Body of pancreas (tissue), 4 donors: Measurements from ENCODE around the gene CLASP1.
A peak's percentile ranks its signal among the peaks of the same experiment; 100 is the strongest.

ENCODE experiments used
- POLR2A ChIP-seq, 3 donors: fragments of 450-650 bp; IDR thresholded peaks; one replicate each; pipeline ENCODE4 v1.6.1; 2016; ENCODE audit warnings: antibody characterized with exemption in 3 of 3, mild to moderate bottlenecking in 2 of 3
- TF ChIP-seq, protein P1 (sequence below), 7 experiments: fragments of 450-650 bp in 4 of 7; fragments of 200-600 bp in 3 of 7; sonication (generic) in 3 of 7; IDR thresholded peaks; one replicate each; pipeline ENCODE4 v1.5.1; 2016 to 2019; ENCODE audit warnings: antibody characterized with exemption in 7 of 7

DNA sequence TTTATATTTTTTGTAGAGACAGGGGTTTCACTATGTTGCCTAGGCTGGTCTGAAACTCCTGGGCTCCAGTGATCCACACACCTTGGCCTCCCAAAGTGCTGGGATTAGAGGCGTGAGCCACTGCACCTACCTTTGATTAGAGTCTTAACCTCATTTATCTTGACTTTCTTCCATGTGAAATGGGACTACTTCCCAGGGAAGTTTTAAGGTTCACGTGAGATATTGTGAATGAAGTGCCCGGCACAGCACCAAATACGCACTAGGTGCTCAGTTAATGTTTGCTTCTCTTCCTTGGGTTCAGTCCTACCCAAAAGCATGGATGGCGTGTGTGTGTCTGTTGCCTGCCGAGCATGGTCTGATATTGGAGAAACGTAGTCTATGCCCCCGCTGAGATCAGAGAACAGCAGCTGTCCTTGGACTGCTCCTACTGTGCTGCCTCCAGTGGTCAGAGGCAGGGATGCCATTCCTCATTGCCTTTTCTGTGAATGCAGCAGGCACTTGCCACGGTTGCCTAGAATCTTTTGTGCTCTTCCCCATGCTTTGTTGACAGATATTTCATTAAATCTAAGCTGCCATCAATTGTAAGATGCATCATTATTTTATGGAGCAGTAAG lies 351.9 kb downstream of the CLASP1 start:
- TF ChIP-seq, protein P1, sequence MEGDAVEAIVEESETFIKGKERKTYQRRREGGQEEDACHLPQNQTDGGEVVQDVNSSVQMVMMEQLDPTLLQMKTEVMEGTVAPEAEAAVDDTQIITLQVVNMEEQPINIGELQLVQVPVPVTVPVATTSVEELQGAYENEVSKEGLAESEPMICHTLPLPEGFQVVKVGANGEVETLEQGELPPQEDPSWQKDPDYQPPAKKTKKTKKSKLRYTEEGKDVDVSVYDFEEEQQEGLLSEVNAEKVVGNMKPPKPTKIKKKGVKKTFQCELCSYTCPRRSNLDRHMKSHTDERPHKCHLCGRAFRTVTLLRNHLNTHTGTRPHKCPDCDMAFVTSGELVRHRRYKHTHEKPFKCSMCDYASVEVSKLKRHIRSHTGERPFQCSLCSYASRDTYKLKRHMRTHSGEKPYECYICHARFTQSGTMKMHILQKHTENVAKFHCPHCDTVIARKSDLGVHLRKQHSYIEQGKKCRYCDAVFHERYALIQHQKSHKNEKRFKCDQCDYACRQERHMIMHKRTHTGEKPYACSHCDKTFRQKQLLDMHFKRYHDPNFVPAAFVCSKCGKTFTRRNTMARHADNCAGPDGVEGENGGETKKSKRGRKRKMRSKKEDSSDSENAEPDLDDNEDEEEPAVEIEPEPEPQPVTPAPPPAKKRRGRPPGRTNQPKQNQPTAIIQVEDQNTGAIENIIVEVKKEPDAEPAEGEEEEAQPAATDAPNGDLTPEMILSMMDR (IDR thresholded peaks at IDR 0.05), result peak; percentile 45 to 73 (median 63)
- no peak for TF ChIP-seq POLR2A (IDR thresholded peaks at IDR 0.05)
